SHP77 (cell line): ENCODE data around the gene ZNF333.
"Not testable (repeated sequence)": the region's sequence is repeated elsewhere in the genome, so short reads cannot be mapped to it uniquely, and the experiment has no call there.

Experiments used
- DNase-seq, 2 experiments: peaks; one replicate each; lab custom pipeline; 2025; lab: John Stamatoyannopoulos, UW

The ZNF333 gene

DNA sequence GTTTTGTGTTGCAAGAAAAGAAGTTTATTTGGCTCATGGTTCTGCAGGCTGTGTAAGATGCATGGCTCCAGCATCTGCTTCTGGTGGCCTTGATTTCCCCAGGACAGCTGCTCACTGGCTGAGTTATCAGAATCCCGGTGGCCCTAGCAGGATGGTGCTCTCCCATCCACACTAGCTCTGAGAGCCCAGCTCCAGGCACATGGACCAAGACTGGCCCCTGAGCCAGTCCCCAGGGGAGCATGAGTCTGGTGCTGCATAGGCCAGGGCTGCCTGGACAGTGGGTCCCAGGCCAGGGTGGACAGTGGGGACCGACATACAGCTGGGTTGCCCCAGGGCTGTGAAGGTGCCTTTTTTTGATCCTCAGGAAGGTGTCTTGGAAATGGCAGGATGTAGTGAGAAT is 78.2 kb downstream of the ZNF333 start:
- DNase-seq = no peak

DNA sequence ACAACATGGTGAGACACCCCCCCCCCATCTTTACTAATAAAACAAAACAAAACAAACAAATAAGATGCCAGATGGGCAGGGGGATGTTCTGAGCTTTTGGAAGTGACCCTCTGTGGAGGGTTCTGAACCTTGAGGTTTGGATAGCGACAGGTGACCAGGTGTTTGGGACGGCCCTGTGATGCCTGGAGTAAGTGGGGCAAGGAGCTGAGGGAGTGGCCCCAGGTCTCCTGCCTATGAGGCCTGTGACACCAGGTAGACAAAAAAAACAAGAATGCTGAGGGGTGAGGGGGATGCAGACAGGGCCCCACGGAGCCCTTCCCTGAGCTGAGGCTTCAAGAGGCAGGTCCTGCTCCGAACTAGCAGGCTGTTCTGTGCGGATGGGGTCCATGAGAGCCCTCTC is 79.4 kb downstream of the ZNF333 start:
- no peak for DNase-seq

DNA sequence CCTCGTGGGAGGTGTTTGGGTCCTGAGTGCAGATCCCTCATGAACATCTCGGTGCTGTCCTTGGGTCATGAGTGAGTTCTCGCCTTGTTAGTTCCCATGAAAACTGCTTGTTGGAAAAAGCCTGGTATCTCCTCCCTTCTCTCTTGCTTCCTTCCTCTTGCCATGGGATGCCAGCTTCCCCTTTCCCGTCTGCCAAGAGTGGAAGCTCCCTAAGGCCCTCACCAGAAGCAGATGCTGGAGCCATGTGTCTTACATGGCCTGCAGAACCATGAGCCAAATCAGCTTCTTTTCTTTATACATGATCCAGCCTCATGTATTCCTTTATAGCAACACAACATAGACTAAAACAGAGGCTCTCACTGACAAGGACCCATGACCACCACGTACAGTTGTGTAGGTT is 80.3 kb downstream of the ZNF333 start:
- no peak for DNase-seq

DNA sequence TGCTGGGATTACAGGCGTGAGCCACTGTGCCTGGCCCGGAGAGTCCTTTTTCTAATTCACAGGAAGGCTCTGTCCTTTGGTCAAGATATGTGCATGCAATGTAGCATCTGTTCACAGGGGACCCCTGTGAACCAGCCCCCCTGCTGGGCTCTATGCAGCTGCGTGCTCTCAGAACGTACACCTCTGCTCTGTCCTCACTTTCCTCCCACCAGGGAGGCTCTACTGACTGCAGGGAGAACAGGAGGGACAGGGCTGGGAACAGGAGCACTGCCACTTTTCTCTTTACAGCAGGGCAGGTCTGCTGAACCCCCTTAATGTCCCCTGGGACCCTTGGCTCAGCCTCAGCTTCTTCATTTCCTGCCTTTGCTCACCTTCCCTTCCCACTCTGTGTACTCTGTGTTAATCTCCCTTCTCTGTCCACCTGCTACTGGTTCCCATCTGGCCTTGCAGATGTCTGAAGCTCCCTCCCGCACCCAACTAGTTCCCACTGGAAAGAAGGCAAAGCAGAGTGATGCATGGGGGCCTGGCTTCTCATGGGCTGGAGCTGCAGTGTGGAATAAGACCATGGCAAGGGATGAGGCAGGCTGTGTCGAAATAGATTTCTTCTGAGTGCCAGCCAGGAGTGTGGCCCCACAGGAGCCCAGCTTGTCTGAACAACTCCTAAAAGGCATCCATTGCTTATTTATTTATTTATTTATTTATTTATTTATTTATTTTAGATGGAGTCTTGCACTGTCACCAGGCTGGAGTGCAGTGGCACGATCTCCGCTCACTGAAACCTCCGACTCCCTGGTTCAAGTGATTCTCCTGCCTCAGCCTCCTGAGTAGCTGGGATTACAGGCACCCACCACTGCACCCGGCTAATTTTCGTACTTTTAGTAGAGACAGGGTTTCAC is 81.3 kb downstream of the ZNF333 start:
- DNase-seq = no peak

DNA sequence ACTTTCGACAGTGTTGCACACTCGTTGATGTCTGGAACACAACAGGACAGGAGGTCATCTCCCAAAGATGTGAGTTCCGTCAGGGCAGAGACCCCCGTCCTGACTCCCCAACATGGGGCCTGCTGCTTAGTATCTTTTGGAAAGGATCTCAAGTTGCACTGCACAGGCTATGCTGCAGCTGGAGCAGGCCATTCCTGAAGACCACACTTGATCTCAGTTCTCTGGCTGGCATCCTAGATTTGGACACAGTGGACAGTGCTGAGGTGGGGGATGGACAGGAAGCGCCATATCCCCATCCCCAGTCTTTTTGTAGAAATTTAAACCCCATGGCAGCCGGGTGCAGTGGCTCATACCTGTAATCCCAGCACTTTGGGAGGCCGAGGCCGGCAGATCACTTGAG is 82.6 kb downstream of the ZNF333 start:
- DNase-seq = no peak

DNA sequence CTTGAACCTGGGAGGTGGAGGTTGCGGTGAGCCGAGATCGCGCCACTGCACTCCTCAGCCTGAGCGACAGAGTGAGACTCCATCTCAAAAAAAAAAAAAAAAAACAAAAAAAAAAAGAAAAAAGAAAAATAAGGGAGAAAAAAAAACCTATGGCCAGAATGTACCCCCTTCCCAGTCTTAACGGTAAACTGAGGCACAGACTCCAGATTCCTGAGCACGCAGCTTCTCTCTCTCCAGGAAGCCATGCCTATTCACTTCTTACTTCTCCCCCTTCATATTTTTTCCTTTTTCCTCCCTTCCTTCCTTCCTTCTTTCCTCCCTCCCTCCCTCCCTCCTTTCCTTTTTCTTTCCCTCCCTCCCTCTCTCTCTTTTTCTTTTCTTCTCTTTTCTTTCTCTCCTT is 83.1 kb downstream of the ZNF333 start:
- no peak for DNase-seq

DNA sequence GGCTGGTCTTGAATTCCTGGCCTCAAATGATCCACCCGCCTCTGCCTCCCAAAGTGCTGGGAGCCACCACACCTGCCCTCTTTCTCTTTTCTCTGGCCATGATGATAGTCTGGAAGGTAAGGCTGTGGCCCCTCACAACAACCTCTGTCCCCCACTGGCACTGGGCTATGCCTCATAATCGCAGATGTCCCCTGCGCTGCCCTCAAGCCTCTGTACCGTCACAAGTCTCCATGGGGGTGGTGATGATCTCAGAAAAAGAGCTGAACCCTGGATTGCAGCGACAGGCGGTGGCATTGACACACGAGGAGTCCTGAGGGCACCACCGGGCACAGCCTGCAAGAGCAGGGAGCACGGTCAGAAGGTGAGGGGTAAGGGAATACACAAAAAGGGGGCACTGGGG is 83.9 kb downstream of the ZNF333 start:
- not testable (repeated sequence) for DNase-seq

DNA sequence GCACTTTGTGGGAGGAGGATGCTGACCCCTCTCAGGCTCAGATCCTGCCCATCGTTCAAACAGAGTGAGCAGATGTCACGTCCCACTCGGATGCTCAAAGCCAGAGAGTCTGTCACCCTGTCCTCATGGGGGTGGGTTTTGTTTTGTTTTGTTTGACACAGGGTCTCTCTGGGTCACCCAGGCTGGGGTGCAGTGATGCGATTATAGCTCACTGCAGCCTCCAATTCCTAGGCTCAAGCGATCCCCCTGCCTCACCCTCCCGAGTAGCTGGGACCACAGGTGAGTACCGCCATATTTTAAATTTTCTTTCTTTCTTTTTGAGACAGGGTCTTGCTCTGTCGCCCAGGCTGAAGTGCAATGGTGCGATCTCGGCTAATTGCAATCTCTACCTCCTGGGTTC is 84.5 kb downstream of the ZNF333 start:
- no peak for DNase-seq

DNA sequence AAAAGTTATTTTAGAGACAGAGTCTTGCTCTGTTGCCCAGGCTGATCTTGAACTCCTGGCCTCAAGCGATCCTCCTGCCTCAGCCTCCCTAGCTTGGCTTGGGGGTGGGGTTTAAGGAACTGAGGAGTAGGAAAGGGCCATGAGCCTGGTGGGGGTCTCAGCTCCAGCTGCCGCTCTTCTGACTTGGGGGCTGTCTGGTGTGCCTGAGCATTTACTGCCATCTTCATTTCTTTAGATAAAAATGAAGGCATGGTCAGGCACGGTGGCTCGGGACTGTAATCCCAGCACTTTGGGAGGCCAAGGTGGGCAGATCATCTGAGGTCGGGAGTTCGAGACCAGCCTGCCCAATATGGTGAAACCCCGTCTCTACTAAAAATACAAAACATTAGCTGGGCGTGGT is 85.5 kb downstream of the ZNF333 start:
- DNase-seq = not testable (repeated sequence)

DNA sequence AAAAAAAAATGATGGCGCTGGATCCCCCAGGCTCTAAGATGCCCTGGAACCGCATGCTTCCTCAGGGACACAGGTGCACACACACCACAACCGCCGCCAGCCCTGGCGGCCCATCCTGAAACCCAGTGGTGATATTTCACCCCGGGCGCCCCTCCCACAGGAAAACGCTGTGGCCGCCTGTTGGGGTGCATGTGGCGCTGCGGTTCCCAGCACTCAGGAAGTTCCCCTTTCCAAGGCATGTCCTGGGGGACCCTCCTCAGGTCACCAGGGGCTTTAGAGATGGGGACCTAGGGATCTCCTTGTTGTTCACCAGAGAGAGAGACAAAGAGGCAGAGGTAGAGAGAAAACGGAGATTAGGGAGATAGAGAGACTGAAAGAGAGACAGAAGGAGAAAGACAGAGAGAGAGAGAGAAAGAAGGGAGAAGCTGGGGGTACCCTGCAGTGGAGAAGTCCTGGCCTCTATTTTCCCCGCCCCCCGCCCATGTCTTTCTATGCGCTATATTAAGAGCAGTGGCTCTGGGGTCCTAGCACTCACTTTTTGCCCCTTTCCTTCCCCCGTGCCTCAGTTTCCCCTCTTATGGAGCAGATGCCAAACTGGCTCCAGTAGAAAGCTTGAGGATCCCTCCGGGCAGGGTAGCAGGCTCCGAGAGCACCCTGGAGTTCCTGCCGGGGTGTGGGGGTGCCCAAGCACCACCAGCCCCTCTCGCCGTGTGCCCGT is 86.2 kb downstream of the ZNF333 start:
- DNase-seq = no peak

DNA sequence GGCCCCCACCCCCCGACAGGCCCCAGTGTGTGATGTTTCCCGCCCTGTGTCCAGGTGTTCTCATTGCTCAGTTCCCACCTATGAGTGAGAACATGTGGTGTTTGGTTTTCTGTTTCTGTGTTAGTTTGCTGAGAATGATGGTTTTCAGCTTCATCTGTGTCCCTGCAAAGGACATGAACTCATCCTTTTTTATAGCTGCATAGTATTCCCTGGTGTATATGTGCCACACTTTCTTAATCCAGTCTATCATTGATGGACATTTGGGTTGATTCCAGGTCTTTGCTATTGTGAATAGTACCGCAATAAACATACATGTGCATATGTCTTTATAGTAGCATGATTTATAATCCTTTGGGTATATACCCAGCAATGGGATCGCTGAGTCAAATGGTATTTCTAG is 87.8 kb downstream of the ZNF333 start:
- not testable (repeated sequence) for DNase-seq

DNA sequence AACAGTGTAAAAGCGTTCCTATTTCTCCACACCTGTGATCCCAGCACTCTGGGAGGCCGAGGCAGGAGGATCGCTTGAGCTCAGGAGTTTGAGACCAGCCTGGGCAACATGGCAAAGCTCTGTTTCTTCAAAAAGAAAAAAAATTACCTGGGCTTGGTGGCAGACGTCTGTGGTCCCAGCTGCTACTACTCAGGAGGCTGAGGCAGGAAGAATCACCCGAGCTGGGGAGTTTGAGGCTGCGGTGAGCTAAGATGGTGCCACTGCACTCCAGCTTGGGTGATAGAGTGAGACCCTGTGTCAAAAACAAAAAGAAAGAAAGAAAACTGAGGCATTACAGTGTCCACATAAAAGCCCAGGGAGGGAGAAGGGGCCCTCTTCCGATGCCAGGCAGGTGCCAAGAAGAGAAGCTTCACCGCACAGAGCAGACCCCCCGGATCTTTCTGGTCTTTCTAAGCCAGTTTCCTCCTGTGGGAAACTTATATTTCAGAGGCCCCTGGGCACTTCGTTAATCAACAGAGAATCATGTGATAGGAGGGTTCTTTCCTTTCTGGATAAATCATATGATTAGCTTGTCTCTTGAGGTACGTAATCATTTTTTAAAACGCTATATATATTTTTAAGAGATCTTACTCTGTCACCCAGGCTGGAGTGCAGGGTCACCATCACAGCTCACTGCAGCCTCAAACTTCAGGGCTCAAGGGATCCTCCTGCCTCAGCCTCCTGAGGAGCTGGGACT is 88.4 kb downstream of the ZNF333 start, which contains the start of gene ADGRE2:
Gene ADGRE2, minus strand, starts transcription at position 451 of the 736 bp plus-strand sequence. CDS start 1,804 bp downstream, outside the sequence.
- DNase-seq = not testable (repeated sequence)

DNA sequence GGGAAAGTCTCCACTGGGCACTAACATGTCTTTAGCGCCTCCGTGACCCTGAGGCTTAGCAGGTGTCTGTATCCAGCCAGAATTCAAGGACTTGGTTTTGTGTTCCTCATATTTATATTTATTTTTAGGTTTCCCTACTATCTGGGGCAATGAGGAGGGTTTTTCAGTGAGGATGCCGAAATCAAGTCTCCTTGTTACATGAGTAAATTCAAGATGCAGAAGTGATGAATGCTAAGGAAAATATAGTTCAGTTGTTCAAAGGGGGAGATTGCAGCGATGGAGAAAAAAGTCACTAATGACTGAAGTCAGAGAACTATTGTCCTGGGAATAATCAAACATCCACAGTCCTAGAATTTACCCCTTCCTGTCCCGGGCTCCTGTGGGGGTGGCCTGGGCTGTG is 89.3 kb downstream of the ZNF333 start:
- no peak for DNase-seq

DNA sequence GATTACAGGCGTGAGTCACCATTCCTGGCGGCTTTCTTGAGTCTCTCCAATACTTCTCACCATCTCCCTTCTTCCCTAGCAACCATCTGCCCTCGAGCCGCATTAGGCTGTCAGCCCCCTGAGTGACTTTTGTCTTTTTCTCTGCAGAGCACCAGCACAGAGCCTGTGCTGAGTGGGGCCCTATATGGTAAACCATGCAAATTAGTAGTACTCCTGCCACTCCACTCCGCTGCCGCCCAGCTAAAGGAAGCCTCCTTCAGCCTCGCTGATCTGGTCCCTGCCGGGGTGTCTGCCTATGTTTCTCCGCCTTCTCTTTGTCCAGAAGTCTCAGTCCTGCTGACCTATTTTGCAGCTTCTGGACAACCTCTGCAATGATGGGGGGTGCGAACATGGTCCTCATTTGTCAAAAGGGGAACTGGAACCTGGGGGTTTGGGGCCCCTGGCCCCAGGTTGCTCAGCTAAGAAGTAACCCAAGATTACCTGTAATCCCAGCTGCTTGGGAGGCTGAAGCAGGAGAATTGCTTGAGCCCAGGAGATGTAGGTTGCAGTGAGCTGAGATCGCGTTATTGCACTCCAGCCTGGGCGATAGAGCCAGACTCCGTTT is 90.9 kb downstream of the ZNF333 start:
- not testable (repeated sequence) for DNase-seq

DNA sequence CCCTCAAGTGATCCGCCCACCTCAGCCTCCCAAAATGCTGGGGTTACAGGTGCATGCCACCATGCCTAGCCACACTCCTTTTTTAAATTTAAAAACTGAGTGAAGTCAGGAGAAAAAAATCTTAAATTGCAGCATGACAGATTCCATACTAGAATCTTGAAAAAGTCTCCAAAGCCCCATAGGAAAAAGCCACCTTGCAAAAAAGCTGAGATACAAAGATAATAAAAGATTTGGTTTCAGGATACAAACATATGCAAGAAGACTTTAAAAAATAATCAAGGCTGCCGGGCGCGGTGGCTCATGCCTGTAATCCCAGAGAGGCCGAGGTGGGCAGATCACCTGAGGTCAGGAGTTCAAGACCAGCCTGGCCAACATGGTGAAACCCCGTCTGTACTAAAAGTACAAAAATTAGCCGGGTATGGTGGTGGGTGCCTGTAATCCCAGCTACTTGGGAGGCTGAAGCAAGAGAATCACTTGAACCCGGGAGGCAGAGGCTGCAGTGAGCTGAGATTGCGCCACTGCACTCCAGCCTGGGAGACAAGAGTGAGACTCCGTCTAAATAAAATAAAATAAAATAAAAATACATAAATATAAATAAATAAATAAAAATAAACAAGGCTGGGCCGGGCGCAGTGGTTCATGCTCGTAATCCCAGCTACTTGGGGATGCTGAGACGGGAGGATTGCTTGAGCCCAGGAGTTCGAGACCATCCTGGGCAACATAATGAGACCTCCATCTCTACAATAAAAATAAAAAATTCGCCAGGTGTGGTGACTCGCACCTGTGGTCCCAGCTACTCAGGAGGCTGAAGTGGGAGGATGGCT is 92.1 kb downstream of the ZNF333 start:
- DNase-seq = not testable (repeated sequence)

DNA sequence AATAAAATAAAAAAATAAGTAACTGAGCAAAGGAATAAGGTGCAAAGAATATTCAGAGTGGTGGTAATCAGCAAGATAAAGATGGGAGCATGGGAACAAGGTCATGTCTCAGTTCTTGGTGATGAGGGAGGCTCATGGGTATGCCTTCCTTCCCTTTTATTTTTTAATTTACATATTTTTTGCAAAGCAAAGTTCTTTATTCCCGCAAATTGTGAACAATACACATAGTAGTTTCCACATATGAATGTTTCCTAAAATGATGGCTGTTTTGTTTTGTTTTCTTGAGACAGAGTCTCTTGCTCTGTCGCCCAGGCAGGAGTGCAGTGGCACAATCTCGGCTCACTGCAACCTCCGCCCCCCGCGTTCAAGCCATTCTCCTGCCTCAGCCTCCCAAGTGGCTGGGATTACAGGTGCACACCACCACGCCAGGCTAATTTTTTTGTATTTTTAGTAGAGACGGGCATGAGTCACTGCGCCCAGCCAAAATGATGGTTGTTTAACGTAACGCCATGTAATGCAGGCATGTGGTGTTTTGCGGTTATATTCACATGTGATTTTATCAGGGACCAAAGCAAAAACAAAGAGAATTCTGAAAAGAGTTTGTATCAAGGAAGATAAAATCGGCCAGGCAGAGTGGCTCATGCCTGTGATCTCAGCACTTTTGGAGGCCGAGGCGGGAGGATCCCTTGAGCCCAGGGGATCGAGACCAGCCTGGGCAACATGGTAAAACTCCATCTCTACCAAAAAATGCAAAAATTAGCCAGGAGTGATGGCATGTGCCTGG is 93.0 kb downstream of the ZNF333 start:
- DNase-seq = no peak
